ENCODE data around the gene RBM18.

DNA sequence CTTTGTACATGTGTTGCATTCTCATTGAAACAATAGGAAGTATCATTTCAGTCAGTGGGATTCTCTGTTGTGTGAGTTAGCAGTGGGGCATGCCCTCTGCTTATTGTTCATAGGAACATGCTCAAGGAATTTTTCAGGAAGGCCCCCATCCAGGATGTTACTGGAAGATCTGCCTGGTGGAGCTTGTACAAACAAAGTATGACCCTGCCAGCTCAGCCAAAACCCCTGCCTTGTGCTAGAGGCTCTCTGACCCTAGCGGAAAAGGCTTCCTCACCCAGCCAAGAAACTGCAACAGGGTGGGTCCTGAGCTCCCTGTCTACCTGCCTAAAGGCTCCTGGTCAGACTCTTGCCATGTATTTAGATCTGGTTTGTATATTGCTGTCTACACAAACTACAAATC, 43.3 kb upstream of the RBM18 start:
- TF ChIP-seq, protein P1, sequence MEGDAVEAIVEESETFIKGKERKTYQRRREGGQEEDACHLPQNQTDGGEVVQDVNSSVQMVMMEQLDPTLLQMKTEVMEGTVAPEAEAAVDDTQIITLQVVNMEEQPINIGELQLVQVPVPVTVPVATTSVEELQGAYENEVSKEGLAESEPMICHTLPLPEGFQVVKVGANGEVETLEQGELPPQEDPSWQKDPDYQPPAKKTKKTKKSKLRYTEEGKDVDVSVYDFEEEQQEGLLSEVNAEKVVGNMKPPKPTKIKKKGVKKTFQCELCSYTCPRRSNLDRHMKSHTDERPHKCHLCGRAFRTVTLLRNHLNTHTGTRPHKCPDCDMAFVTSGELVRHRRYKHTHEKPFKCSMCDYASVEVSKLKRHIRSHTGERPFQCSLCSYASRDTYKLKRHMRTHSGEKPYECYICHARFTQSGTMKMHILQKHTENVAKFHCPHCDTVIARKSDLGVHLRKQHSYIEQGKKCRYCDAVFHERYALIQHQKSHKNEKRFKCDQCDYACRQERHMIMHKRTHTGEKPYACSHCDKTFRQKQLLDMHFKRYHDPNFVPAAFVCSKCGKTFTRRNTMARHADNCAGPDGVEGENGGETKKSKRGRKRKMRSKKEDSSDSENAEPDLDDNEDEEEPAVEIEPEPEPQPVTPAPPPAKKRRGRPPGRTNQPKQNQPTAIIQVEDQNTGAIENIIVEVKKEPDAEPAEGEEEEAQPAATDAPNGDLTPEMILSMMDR (IDR thresholded peaks at IDR 0.05 in 2 of 3, conservative IDR thresholded peaks at IDR 0.05 in 1 of 3; ENCODE audit: borderline replicate concordance in 1 of 3, insufficient read depth in 1 of 3, low read depth in 2 of 3, low read length in 2 of 3) = no peak
- TF ChIP-seq CEBPB (IDR thresholded peaks at IDR 0.05; ENCODE audit: low read depth) = no peak
- TF ChIP-seq POLR2A (IDR thresholded peaks at IDR 0.05; ENCODE audit: borderline replicate concordance, extremely low read depth, insufficient read depth, insufficient read length) = no peak
- TF ChIP-seq, protein P2, sequence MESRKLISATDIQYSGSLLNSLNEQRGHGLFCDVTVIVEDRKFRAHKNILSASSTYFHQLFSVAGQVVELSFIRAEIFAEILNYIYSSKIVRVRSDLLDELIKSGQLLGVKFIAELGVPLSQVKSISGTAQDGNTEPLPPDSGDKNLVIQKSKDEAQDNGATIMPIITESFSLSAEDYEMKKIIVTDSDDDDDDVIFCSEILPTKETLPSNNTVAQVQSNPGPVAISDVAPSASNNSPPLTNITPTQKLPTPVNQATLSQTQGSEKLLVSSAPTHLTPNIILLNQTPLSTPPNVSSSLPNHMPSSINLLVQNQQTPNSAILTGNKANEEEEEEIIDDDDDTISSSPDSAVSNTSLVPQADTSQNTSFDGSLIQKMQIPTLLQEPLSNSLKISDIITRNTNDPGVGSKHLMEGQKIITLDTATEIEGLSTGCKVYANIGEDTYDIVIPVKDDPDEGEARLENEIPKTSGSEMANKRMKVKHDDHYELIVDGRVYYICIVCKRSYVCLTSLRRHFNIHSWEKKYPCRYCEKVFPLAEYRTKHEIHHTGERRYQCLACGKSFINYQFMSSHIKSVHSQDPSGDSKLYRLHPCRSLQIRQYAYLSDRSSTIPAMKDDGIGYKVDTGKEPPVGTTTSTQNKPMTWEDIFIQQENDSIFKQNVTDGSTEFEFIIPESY (IDR thresholded peaks at IDR 0.05; ENCODE audit: extremely low read depth, insufficient replicate concordance, low read length) = no peak

Measured in HCT116 (cell line).